HG03135 (cell line): Measurements from ENCODE around the gene CDKN1A.
"Not testable (repeated sequence)": the region's sequence is repeated elsewhere in the genome, so short reads cannot be mapped to it uniquely, and the experiment has no call there.

Source experiments
- ATAC-seq: cut with Tn5 transposase; IDR thresholded peaks from one replicate; pipeline ENCODE4 v1.9.1; 2021; ENCODE audit warnings: mild to moderate bottlenecking, moderate library complexity; ENCODE audit not compliant: unreplicated experiment

CDKN1A gene

DNA sequence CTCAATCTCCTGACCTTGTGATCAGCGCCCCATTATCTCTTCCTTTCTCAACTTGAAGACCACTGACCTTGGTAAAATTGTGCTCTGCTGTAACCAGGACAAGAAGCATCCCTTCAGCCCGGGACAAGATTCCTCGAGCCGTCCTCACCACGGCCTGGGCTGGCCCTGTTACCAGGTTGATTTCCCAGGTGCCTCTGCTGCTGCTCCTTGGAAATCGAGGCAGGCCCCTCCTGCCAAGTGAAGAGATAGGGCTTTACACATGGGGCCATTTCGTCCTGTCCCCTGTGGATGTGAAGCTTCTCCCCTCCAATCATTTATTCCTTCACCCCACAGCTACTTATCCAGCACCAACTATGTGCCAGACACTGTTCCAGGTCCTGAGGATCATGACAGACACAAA, 40.6 kb downstream of the CDKN1A start:
- no peak for ATAC-seq

DNA sequence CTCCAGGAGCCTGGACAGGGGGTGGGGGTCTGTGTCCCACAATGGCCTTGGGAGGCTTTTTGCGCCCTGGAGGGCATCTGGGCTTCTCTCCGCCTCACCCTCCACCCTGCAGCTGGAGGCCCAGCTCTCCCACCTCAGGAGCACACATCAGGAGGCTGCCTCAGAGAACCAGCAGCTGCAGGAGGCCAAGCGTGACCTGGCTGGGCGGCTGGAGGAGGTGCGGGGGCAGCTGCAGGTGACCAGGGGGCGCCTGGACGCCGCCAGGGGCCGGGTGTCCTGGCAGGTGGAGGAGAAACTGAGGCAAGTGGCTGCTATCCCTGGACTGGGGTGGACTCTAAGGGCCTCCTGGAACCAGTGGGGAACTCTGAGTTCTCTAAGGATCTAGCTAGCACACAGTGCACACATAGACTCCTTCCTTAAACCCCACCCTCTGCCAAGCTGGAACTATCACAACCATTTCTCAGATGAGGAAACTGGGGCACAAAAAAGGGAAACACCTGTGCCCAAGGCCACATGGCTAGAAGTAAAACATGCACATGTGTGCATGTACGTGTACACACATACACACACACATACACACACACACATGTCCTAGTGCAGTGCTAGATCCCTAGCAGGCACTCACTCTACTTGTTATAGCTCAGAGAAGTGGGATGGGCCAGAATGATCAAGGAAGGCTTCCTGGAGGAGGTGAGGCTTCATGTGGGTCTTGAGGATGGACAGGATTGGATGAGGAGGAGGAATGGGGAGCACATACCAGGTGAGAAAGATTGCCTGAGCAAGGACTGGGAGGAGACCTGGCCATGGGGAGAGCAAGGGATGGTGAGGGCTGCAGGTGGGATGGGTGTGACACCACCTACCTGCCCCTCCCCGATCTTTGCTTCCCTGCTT, 42.0 kb downstream of the CDKN1A start:
- no peak for ATAC-seq

- no peak for ATAC-seq
Measured at GRCh38 chr6:36721369-36722140, 43.0 kb downstream of the CDKN1A start.

DNA sequence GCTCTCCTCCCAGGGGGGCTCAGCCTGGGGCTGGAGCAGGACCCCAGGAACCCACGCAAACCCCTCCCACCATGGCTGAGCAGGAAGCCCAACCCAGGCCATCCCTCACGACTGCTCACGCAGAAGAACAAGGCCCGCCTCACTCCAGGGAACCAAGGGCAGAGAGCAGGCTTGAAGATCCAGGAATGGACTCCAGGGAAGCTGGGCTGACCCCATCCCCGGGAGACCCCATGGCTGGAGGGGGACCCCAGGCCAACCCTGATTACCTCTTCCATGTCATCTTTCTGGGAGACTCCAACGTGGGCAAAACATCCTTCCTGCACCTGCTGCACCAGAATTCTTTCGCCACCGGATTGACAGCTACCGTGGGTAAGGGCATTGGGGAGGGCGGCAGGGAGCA, 43.9 kb downstream of the CDKN1A start:
- ATAC-seq: no peak

GRCh38 chr6:36722879-36723278, 44.4 kb downstream of the CDKN1A start:
- ATAC-seq: no peak

DNA sequence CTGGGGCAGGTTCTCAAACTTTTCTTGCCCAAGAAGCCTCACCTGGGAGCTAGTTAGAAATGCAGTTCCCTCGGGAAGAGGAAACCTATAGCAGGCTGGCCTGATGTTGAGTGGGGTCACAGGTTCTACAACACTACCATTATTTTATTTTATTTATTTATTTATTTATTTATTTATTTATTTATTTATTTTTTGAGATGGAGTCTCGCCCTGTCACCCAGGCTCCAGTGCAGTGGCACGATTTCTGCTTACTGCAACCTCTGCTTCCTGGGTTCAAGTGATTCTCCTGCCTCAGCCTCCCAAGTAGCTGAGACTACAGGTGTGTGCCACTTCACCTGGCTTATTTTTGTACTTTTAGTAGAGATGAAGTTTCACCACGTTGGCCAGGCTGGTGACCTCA, 45.5 kb downstream of the CDKN1A start:
- not testable (repeated sequence) for ATAC-seq

- ATAC-seq: no peak
Measured at GRCh38 chr6:36724514-36725390, 46.2 kb downstream of the CDKN1A start.

DNA sequence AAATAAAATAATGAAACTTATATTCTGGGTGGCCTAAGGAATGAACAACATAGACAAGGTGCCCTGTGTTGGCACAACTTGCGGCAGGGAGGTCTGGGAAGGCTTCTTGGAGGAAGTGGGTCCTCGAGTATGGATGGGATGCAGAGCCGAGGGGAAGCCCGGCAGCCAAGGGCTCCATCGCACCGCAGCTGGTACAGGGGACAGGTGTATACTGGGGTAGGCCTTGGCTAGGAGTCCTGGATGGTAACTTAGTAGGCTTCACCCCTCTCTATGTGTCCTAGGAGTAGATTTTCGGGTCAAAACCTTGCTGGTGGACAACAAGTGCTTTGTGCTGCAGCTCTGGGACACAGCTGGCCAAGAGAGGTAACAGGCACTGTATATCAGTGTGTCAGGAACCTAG, 47.1 kb downstream of the CDKN1A start:
- ATAC-seq: no peak

- ATAC-seq: no peak
Measured at GRCh38 chr6:36727505-36728021, 49.0 kb downstream of the CDKN1A start.

- no peak for ATAC-seq
Measured at GRCh38 chr6:36728289-36729160, 50.0 kb downstream of the CDKN1A start.

DNA sequence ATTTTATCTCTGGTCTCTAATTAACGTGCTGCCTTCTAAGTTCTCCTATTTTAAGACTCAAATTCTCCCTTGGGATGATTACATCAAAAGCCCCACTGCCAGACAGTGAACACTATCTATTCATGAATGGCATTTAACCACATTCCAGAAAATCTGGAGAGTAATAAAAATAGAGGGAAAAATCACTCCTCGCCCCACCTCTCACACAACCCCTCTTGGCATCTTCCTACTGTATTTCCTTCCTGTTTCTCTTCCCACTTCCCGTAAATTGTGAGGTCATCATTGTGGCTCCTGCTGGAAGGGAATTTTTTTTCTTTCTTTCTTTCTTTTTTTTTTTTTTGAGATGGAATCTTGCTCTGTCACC, 50.6 kb downstream of the CDKN1A start:
- no peak for ATAC-seq

DNA sequence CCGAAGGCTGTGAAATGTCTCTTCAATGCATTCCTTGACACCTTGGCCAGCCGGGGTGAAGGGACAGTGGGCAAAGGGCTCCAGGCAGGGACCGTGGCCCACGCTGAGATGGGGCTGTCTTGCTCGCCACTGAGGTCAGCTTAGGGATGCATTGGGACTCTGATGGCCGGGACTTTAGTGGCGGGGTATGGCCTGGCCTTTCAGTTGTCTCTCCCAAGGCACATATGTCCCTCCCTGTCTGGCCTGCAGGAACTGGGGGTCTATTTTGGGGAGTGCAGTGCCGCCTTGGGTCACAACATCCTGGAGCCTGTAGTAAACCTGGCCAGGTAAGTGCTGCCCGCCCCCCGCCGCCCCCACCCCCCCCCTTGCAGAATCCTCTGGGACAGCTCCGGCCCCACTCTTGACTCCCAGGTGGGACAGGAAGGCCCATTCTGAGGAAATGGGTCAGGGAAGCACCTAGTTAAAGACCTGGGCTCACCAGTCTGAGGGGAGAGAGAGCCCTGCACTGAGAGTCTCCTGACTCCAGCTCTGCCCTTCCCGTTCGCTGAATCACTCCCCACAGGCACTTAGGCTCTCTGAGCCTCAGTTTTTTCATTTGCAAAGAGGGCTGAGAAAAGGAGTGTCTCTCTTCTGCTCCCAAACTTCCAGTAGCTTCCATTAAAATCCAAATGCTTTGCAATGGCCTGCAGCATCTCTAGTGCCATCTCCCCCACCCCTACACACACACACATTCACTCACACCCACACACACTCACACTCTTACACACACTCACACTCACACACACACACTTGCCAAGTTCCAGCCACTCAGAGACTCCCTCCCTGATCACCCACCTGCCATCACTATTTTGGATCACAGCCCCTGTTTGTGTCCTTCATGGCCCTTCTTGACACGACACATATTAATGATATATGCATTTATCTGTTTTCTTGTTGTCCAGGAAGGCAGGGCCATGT, 52.2 kb downstream of the CDKN1A start:
- no peak for ATAC-seq

- no peak for ATAC-seq
Measured at GRCh38 chr6:36731622-36732310, 53.3 kb downstream of the CDKN1A start.

GRCh38 chr6:36733300-36733699, 54.8 kb downstream of the CDKN1A start:
- ATAC-seq: no peak

DNA sequence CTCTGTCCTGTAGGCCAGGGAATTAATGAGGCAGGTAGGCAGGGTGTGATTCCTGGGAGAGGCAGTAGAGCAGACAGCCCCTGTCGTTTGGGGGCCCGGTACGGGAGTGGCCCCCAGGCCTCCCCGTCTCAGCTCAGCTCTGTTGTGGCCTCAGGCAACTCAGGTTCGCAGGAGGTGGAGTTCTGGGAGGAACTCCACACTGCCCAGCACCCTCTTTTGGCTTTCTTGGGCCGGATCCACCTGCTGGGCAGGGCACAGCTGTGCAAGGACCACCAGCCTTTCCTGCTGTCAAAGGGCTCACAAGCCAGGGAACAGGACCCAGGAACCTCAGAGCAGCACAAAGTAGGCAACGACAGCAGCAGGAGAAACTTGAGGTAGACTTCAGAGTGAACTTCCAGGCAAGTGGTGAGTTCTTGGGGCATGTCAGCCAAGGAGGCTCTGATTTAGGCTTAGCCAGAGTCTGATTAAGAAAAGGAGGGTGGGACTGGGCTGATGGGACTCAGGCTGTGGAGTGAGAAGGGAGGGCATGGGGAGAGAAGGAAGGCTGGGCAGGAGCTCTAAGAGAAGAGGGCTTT, 56.1 kb downstream of the CDKN1A start:
- no peak for ATAC-seq

DNA sequence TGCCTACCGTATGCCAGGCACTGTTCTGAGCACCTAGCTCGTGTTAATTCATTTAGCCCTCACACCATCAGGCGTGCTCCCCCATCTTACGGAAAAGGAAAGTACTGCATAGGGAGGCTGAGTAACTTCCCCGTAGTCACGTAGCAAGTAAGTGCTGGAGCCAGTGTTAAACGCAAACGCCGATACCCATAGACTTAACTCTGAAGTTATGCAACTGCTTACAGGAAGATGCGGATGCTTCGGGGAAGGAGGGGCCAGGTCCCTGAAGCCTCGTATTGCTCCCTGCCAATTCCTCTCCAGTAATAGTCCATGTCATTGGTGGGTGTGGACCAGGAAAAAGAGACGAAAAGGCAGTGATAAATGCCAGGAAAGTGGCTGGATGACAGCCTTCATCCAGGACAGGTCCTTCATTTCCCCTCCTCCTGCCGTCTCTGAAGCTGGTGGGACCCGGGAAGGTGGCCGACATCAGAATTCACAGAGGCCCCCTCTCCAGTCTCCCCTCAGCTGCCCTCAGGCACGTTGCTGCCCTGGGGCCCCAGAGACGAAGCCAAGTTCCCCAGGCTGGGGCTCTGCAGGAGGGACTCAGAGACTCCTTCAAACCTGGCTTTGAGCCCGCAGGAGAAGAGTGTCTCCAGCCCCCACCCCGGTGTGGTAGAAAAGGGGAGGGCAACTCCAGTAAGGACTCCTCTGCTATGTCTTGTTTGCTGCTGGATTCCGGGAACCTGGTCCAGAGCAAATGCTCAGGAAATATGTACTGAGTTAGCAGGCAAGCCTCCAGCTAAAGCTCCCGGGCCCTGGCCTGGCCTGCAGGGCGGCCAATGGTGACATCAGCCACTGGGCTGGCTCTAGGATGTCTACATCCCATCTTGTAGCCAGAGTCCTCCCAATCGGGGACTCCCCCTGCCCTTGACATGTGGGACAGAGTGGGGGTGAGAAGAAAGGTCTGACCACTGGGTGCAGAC, 56.9 kb downstream of the CDKN1A start:
- no peak for ATAC-seq
